Measurements from ENCODE around the gene DET1.

Gene DET1

DNA sequence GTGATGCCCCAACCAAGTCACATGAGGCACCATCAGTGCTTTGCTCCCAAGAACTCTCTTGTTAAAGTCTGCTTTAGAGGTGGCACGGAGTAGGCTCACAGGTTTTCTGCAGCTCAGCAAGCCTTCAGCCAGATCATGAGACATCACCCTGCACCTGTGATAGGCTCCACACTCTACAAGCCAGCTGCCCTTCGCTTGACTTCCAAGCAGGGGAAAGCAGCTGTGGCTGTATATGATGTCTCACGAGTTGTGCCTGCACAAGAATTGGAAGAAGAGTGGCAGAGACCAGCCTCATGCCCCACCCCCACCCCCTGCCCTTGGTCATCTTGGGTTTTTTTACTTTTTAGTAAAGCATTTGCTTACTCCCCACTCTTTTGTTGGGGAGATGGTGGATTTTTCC, 56.4 kb downstream of the DET1 start:
- no peaks in the 10 kb centered on the region for H3K9me3 ChIP-seq (ENCODE audit: insufficient read depth, low read length)
- TF ChIP-seq YY1 (IDR thresholded peaks at IDR 0.05; ENCODE audit: insufficient read depth, insufficient read length) (no peak), SUZ12 (IDR thresholded peaks at IDR 0.05; ENCODE audit: extremely low read depth, insufficient read depth, insufficient read length) (no peak), ZNF274 (IDR thresholded peaks at IDR 0.05; ENCODE audit: low read depth, low read length) (no peak)
- DNase-seq (ENCODE audit: low read depth, low spot score): no peak
- H3K9ac ChIP-seq (ENCODE audit: insufficient read length, low read depth): no peak overlapping the region
- peaks cover 18% of the 10 kb centered on the region for H3K4me1 ChIP-seq (ENCODE audit: insufficient read depth, insufficient read length)
- H3K27me3 ChIP-seq (ENCODE audit: insufficient read depth, insufficient read length): peaks cover 21% of the 10 kb centered on the region
- H3K36me3 ChIP-seq (ENCODE audit: insufficient read depth, insufficient read length, low read length): no peaks in the 10 kb centered on the region
- no peak overlapping the region for H3K4me3 ChIP-seq (ENCODE audit: insufficient read length, low read depth)

DNA sequence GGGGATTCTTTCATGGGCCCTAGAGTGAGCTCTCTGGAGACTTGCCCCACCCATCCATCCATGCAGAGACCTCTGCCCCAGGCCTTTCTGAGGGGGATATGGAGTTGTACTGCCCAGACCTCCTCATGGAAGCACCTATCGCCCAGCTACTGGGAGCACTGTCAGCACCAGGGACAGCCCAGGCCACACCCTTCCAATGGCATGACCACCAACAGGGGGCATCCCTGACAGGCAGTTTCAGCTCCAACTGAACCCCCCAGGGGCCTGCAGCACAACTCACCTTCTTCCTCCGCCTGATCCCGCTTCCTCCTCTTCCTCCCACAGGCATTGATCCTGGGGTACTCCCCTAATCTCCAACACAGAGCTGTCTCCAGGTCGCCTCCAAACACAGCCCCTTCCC, 57.2 kb downstream of the DET1 start:
- Histone ChIP-seq H3K4me3 (ENCODE audit: insufficient read length, low read depth) (no peak overlapping the region), H3K4me1 (ENCODE audit: insufficient read depth, insufficient read length) (peaks cover 18% of the 10 kb centered on the region), H3K9ac (ENCODE audit: insufficient read length, low read depth) (no peak overlapping the region), H3K27me3 (ENCODE audit: insufficient read depth, insufficient read length) (peaks cover 21% of the 10 kb centered on the region), H3K36me3 (ENCODE audit: insufficient read depth, insufficient read length, low read length) (no peaks in the 10 kb centered on the region), H3K9me3 (ENCODE audit: insufficient read depth, low read length) (no peaks in the 10 kb centered on the region)
- DNase-seq (ENCODE audit: low read depth, low spot score): no peak
- no peak for TF ChIP-seq ZNF274 (IDR thresholded peaks at IDR 0.05; ENCODE audit: low read depth, low read length)
- no peak for TF ChIP-seq YY1 (IDR thresholded peaks at IDR 0.05; ENCODE audit: insufficient read depth, insufficient read length)
- TF ChIP-seq SUZ12 (IDR thresholded peaks at IDR 0.05; ENCODE audit: extremely low read depth, insufficient read depth, insufficient read length): no peak

DNA sequence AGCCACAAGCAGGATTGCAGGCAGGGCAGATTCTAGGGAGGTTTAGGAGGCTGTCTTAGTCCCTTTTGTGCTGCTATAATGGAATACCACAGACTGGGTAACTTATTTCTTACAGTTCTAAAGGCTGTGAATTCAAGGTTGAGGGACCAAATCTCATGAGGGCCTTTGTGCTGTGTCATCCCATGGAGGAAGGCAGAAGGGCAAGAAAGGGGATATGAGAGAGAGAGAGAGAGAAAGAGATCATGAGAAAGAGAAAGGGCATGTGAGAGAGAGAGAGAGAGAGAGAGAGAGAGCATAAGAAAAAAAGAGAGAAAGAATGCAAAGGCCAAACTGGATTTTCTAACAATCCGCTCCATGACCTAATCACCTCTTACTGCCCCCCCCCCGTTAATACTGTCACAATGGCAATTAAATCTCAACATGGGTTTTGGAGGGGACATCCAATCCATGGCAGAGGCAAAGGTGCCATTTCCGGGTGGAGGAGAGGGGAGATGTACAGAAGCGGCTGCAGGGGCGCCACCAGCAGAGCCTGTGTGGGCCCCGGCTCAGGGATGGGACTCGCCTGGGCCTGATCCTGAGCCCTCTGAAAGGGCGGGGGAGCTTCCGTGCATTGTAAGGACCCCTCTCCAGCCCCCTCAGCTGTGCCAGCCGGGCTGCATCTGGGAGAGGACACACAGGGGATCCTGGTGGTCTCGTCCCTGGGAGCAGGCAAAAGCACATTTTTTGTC, 58.5 kb downstream of the DET1 start:
- peaks cover 17% of the 10 kb centered on the region for H3K4me1 ChIP-seq (ENCODE audit: insufficient read depth, insufficient read length)
- DNase-seq (ENCODE audit: low read depth, low spot score): no peak
- H3K9me3 ChIP-seq (ENCODE audit: insufficient read depth, low read length): no peaks in the 10 kb centered on the region
- no peak overlapping the region for H3K4me3 ChIP-seq (ENCODE audit: insufficient read length, low read depth)
- no peak overlapping the region for H3K9ac ChIP-seq (ENCODE audit: insufficient read length, low read depth)
- no peaks in the 10 kb centered on the region for H3K36me3 ChIP-seq (ENCODE audit: insufficient read depth, insufficient read length, low read length)
- peaks cover 35% of the 10 kb centered on the region for H3K27me3 ChIP-seq (ENCODE audit: insufficient read depth, insufficient read length)
- TF ChIP-seq YY1 (IDR thresholded peaks at IDR 0.05; ENCODE audit: insufficient read depth, insufficient read length) (no peak), ZNF274 (IDR thresholded peaks at IDR 0.05; ENCODE audit: low read depth, low read length) (no peak), SUZ12 (IDR thresholded peaks at IDR 0.05; ENCODE audit: extremely low read depth, insufficient read depth, insufficient read length) (no peak)

DNA sequence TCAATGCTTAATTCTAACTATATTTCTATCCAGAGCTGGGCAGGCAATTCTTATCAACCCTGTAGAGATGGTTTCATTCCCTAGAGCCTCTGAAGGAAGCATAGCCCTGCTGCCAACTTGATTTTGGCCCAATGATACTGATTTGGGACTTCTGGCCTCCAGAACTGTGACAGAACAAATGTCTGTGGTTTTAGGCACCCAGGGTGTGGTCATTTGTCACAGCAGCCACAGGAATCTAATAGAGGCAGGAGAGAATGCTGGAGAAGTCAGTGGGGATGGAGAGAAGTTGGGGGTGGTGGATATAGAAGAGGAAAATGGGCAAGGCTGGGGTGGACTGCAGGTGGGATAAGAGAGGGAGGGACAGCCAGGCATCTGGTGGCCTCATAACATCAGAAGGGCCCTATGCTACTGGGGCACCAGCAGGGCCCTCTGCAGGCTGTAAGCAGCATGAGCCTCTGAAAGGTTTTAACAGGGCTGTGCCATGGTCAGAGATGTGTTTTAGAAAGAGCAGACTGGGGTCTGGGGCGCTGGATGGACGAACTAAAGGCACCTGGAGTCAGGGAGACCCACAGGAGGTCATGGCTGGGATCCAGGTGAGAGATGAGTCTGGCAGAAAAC, 59.2 kb downstream of the DET1 start:
- no peak for DNase-seq (ENCODE audit: low read depth, low spot score)

DNA sequence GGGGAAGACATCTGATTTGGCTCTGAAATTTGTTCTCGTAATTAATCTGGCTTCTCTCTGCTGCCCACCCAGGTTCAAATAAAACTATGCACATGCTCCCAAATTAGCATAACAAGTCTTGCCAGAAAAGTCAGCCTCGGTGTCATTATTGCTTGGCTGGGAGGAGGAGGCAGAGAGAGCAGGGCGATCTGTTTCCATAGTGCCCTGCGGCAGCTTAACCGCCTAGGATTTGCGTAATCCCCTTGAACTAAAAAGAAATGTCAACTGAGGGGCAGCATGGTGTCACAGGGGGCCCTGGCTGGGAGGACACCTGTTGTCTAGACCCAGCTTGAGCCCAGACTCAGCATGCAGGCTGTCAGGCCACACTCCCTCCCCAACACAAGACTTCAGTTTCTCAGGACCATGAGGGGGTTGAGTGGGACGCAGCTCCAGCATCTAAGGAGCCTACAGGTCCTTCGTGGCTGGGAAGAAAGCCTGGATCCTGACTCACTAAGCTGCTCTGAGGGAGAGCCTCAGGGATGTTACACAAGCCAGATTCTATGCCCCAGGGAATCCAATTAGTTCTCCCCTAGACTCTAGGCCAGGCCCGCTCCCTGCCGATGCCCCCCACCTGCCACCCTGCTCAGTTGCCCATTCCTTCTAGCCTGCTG, 61.7 kb downstream of the DET1 start:
- peaks cover 15% of the 10 kb centered on the region for H3K4me1 ChIP-seq (ENCODE audit: insufficient read depth, insufficient read length)
- H3K9ac ChIP-seq (ENCODE audit: insufficient read length, low read depth): no peak overlapping the region
- no peak overlapping the region for H3K4me3 ChIP-seq (ENCODE audit: insufficient read length, low read depth)
- peaks cover 4% of the 10 kb centered on the region for H3K36me3 ChIP-seq (ENCODE audit: insufficient read depth, insufficient read length, low read length)
- peak; percentile 84 for DNase-seq (ENCODE audit: low read depth, low spot score)
- no peak for TF ChIP-seq YY1 (IDR thresholded peaks at IDR 0.05; ENCODE audit: insufficient read depth, insufficient read length)
- TF ChIP-seq SUZ12 (IDR thresholded peaks at IDR 0.05; ENCODE audit: extremely low read depth, insufficient read depth, insufficient read length): no peak
- no peak for TF ChIP-seq ZNF274 (IDR thresholded peaks at IDR 0.05; ENCODE audit: low read depth, low read length)
- no peaks in the 10 kb centered on the region for H3K9me3 ChIP-seq (ENCODE audit: insufficient read depth, low read length)
- H3K27me3 ChIP-seq (ENCODE audit: insufficient read depth, insufficient read length): peaks cover 43% of the 10 kb centered on the region

More for the DNA sequence above, 59.2 kb downstream of the DET1 start:
- Histone ChIP-seq H3K36me3 (ENCODE audit: insufficient read depth, insufficient read length, low read length) (no peaks in the 10 kb centered on the region), H3K4me3 (ENCODE audit: insufficient read length, low read depth) (no peak overlapping the region), H3K9me3 (ENCODE audit: insufficient read depth, low read length) (no peaks in the 10 kb centered on the region), H3K9ac (ENCODE audit: insufficient read length, low read depth) (no peak overlapping the region), H3K27me3 (ENCODE audit: insufficient read depth, insufficient read length) (peaks cover 42% of the 10 kb centered on the region), H3K4me1 (ENCODE audit: insufficient read depth, insufficient read length) (peaks cover 19% of the 10 kb centered on the region)
- no peak for TF ChIP-seq YY1 (IDR thresholded peaks at IDR 0.05; ENCODE audit: insufficient read depth, insufficient read length)
- TF ChIP-seq SUZ12 (IDR thresholded peaks at IDR 0.05; ENCODE audit: extremely low read depth, insufficient read depth, insufficient read length): no peak
- no peak for TF ChIP-seq ZNF274 (IDR thresholded peaks at IDR 0.05; ENCODE audit: low read depth, low read length)

DNA sequence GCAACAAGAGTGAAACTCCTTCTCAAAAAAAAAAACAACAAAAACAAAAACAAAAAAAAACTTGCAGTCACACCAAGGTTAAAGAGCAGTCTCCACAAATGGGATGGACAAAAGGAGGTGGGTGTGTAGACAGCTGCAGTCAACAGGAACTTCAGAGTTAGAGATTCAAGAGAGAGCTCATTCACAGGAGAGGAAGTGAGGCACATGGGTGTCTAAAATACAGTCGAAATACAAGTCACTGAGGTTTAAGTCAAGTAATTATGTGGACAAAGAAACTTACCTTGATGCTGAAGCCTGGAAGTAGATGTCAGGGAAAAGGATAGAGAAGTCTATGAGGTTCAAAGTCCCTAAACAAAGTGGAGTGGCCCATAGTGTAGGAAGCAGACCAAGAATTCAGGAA, 64.2 kb downstream of the DET1 start:
- Histone ChIP-seq H3K4me1 (ENCODE audit: insufficient read depth, insufficient read length) (peaks cover 9% of the 10 kb centered on the region), H3K36me3 (ENCODE audit: insufficient read depth, insufficient read length, low read length) (peaks cover 26% of the 10 kb centered on the region), H3K9me3 (ENCODE audit: insufficient read depth, low read length) (no peaks in the 10 kb centered on the region), H3K9ac (ENCODE audit: insufficient read length, low read depth) (no peak overlapping the region), H3K4me3 (ENCODE audit: insufficient read length, low read depth) (no peak overlapping the region), H3K27me3 (ENCODE audit: insufficient read depth, insufficient read length) (peaks cover 38% of the 10 kb centered on the region)
- TF ChIP-seq YY1 (IDR thresholded peaks at IDR 0.05; ENCODE audit: insufficient read depth, insufficient read length) (no peak), SUZ12 (IDR thresholded peaks at IDR 0.05; ENCODE audit: extremely low read depth, insufficient read depth, insufficient read length) (no peak), ZNF274 (IDR thresholded peaks at IDR 0.05; ENCODE audit: low read depth, low read length) (no peak)
- no peak for DNase-seq (ENCODE audit: low read depth, low spot score)

DNA sequence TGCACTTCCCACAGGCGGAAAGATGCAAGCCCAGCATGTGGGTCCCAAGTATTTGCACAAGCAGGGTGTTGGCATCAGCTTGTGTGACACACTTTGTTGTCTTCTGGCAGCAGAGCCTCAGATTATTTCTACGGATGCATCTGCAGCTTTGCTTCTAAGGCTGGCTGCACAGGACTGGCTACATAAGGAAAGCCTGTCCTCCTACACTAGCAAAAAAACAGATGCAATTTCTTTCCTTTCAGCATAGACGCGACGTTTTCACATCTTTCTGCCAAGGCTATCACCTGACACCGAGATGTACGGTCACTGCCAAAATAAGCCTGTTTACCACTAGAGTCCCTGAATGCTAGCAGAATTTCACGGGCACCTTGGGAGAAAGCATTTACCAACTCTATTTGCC, 65.5 kb downstream of the DET1 start:
- peaks cover 37% of the 10 kb centered on the region for H3K36me3 ChIP-seq (ENCODE audit: insufficient read depth, insufficient read length, low read length)
- peaks cover 26% of the 10 kb centered on the region for H3K27me3 ChIP-seq (ENCODE audit: insufficient read depth, insufficient read length)
- no peak overlapping the region for H3K4me3 ChIP-seq (ENCODE audit: insufficient read length, low read depth)
- peaks cover 9% of the 10 kb centered on the region for H3K4me1 ChIP-seq (ENCODE audit: insufficient read depth, insufficient read length)
- no peak overlapping the region for H3K9ac ChIP-seq (ENCODE audit: insufficient read length, low read depth)
- no peaks in the 10 kb centered on the region for H3K9me3 ChIP-seq (ENCODE audit: insufficient read depth, low read length)
- DNase-seq (ENCODE audit: low read depth, low spot score): no peak
- TF ChIP-seq ZNF274 (IDR thresholded peaks at IDR 0.05; ENCODE audit: low read depth, low read length) (no peak), SUZ12 (IDR thresholded peaks at IDR 0.05; ENCODE audit: extremely low read depth, insufficient read depth, insufficient read length) (no peak), YY1 (IDR thresholded peaks at IDR 0.05; ENCODE audit: insufficient read depth, insufficient read length) (no peak)

Measured in NT2/D1 (cell line).